Inferior parietal cortex (tissue), 1 donor: ENCODE data around the gene ARGFX.
A peak's percentile ranks its signal among the peaks of the same experiment; 100 is the strongest.
"Not testable (repeated sequence)": the region's sequence is repeated elsewhere in the genome, so short reads cannot be mapped to it uniquely, and the experiment has no call there.

Experiments
- DNase-seq: peaks from one replicate; pipeline ENCODE4 v3.0.0-alpha.2; 2016; ENCODE audit errors: extremely low spot score

Gene ARGFX

DNA sequence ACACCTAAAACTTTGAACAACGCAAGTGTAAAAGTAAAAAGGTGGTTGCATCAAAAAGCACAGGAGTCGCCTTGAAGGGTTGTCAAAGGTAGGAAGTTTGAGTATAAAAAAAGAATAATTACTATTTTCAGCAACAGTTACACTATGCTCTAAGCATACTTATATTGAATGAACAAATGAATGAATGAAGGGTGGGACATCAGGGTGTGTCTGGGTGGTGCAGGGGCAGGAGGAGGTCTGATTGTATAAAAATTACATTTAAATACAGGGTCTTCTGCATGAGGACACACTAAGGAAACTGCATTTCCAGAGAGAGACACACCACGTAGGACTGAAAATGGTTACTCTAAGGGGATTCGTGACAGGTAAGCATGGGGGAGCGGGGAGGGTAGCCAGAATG is at the start of gene ARGFX:
TSS of gene ARGFX (plus strand) at position 301 of the 400 bp plus-strand sequence. CDS start 2,765 bp downstream, outside the sequence.
- no peak for DNase-seq

DNA sequence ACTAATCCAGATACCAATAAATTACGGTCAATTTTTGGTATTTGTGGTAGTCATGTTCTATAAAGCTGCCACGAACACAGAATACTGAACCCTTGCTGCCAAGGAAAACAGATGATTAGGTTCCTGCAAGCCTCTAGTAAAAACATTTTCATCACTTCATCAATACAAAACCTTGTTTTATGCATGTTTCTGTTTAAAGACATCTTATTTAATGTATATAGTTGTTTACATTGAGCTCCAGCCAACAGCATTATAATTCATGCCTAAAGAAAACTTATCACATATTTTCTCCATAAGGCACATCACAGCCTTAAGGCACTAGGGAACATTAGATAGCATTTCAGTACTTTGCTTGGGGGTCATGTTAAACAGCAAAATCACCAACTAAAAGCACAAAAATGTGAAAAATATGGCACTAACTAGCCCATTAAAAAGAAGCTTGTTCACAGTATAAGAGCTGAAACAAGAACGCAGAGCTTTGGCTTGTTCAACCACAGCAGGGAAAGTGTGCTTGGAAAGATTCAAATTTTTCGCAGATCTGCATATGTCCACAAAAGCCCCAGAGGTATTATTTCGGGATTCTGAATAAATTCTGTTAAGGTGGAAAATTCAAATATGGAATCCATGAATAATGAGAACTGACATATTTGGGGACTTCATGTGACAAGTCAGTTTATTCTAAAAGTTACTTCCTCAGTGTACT is 49.6 kb upstream of the ARGFX start:
- no peak for DNase-seq

DNA sequence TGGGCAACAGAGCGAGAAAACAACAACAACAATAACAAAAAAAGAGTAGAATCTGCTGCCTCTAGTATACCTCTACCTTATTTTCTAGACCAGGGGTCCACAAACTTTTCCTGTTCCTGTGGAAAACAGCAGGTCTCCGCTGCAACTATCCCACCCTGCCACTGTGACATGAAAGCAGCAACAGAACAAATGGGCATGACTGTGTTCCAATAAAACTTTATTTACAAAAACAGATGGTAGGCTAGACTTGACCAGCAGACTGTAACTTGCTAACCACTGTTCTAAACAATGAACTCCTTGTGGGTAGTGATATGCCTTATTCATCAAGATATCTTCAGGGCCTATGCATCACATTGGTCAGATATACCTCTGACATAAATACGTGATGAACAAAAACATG is 47.2 kb upstream of the ARGFX start:
- DNase-seq: no peak

DNA sequence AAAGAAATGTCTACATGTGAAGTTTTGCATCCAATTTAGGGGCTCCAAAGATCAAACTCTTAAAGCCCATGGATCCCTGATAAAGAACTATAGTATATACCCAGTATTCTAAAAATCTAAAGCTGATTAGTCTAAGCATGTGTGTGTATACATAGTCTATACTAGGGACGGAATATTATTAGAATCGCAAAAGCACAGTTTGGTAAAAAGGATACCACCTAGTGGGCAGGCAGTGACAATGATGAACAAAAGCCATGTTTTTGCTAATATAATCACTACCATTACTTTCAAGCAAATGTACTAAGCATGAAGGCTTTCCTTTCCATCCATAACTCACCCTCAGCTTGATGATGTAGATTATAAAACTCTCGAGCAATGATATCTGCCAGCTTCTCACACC is 38.4 kb upstream of the ARGFX start:
- no peak for DNase-seq

DNA sequence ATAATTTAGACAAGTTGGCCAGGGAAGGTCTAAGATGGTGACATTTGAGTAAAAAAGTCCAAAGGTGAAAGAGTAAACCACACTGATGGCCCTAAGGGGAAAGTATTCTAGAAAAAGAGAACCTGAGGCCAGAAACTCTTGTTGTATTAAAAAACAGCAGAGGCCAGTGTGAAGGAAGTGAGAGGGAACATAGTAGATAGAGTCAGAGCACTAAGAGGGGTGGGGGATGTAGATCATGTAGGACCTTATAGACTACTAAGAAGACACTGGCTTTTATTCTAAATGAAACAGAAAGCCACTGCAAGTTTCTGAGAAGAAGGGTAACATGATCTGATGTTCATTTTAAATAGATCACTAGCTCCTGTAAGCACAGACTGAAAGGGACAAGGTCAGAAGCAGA is 36.5 kb upstream of the ARGFX start:
- no peak for DNase-seq

DNA sequence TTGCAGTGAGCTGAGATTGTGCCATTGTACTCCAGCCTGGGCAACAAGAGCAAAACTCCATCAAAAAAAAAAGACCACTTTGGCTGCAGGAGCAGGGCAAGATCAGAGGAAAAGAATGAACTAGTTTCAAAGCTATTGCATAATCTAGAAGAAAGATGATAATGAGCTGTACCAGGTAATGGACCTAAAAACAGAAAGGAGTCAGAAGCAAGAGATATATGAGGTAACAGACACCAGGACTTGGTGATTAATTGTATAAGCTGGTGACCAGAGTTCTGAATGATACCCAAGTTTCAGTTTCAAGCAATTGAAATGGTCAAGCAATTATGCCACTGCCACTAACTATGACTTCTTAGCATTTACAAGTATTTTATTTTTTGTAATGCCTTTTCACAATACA is 24.8 kb upstream of the ARGFX start:
- no peak for DNase-seq

DNA sequence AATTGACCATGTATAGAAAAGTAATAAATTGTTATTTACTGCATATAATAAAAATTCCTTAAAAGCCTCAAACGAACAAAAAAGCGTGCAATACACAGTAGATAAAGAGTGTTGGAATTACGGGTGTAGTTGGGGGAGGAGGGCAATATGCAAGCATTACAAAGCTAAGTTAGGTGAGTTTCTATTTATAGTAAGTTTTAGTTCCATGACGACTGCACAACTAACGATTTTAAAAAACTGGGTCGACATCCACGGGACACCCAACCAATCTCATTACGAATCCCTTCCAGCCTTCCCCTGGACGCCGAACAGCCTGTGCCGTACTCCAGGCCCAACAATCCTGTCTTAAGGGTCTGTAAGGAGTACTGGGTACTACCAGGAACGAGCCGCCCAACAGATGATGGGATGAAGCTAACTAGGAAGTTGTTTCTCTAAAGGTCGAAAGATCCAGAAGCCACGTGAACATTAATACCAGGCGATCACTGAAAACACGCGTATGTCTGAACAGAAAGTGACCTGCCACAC is 22.6 kb upstream of the ARGFX start:
- no peak for DNase-seq

DNA sequence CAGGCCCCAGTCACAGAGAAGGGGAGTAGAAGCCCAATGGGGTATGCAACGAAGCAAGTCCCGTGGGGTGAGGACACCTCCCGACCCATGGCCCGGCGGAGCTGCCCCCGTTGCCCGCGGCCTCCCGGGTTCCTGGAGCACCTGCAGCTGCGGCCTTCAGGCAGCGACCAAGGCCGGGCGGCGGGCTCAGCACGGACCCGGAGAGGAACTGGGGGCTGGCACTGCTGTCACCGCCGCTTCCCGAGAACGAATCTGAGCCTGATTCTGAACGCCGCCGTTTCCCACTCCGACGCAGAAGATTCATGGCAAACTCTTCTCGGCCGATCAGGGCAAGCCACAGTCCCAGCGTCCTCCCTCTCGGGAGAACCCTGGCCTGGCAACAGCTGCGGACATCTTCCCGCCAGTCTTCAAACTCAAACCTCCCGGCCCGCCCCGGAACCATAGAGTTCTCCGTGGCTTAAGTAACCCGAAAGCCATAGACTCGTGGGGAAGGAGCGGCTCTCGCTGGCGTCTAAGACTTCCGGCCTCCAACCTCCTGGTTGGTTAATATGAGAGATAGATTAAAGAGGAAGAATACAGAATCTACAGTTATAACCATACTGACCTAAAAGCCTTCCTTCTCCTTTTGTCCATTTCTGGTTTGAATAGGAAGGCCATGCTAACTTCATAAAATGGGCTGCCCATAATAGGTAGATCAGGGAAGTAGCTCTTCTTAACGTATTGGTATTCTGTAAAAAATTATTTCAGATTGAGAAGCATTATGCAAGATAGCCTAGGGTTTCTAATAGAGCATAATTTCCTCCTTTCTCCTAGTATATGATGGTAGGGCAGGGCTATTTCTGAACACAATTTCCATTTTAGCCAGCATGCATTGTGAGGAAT is 21.9 kb upstream of the ARGFX start, which contains the start of gene POLQ:
TSS of gene POLQ (minus strand) at position 415 of the 882 bp plus-strand sequence. CDS start at position 304, 111 bp downstream.
- peak; percentile 95 for DNase-seq

DNA sequence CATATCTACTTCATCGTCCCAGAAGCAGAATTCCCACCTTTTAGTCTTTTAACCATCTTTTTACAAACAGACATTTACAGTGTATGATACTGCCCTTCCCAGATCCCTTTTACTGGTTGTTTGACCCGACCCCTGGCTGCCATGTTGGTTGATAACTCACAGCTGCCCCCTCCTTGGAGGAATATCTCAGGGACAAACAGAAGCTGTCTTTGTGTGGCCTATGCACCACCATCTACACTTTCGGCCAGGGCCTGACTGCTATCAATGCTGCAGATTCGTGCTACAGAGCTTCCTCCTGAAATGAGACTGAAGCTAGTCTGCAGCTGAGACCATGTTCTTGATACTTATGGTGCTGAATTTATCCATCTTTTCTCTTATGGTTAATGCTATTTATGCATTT is 15.4 kb upstream of the ARGFX start:
- no peak for DNase-seq

DNA sequence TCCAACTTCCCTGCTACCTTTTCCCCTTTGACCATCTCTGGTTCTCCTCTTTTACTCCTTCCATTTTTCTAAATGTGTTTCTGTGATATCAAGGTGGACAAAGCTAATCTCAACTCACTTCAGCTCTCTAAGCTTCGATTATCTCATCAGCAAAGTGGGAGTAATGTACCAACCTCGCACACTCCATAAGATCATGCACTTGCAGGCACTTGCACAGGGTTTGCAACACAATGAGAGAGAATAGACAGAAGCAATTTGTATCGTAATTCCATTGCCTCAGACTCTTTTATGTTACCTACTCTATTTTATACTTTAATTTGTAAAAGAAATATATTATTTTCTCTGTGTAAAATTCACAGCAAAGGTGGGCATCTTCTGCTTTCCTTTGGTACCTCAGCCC is 15.0 kb upstream of the ARGFX start:
- no peak for DNase-seq

DNA sequence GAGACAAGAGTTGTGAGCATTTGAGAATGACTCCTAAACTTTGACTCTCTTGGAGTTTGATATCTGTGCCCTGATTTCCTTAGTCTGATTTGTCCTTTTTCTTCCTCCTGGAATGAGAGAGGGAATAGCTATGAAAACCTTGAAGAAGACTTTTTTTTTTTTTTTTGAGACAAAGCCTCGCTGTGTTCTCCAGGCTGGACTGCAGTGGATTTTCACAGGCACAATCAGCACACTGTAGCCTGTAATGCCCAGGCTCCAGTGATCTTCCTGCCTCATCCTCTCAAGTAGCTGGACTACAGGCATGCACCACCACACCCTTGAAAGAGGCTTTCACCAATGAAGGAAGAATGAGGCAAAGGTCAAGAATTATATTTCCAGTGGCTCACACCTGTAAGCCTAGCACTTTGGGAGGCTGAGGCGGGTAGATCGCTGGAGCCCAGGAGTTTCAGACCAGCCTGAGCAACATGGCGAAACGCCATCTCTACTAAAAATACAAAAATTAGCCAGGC is 10.3 kb upstream of the ARGFX start:
- no peak for DNase-seq

DNA sequence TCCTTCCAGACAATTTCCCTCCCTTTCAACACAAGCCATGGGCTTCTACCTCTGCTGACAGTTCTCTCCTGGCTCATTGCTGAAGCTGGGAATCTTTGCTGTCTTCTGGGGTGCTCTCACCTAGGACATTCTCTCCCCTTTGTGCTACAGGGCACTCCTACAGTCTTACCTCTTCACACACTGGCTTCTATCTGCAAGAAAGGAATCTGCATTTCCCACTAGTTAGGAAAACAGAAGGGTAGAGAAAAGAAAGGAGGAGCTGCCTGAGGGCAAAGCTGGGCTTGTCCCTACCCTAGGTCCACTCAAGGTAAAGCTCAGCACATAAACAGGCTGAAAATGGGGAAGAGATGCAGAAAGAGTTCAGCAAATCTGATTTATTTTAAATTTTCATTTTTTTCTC is 5.6 kb upstream of the ARGFX start:
- no peak for DNase-seq

DNA sequence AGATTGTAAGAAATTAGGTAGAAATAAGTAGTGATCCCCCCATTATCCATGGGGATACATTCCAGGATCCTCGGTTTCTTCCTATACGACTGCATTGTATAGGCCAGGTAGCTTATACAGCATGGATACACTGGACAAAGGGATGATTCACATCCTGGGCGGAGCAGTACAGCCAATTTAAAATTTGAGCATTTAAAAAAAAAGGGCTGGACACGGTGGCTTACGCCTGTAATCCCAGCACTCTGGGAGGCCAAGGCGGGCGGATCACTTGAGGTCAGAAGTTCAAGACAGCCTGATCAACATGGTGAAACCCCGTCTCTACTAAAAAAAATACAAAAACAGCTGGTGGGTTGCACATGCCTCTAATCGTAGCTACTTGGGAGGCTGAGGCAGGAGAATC is 976 bp upstream of the ARGFX start:
- DNase-seq: no peak

DNA sequence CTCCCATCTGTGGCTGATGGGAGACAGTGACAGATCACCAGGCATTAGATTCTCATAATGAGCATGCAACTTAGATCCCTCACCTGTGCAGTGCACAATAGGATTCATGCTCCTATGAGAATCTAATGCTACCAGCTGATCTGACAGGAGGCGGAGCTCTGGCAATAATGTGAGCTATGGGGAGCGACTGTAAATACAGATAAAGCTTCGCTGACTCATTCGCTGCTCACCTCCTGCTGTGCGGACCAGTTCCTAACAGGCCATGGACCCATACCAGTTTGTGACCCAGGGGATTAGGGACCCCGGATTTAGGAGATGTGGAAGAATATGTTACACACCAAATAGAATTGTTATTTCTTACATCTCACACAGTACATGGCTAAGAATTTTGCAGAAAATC is 6.7 kb downstream of the ARGFX start:
- no peak for DNase-seq

DNA sequence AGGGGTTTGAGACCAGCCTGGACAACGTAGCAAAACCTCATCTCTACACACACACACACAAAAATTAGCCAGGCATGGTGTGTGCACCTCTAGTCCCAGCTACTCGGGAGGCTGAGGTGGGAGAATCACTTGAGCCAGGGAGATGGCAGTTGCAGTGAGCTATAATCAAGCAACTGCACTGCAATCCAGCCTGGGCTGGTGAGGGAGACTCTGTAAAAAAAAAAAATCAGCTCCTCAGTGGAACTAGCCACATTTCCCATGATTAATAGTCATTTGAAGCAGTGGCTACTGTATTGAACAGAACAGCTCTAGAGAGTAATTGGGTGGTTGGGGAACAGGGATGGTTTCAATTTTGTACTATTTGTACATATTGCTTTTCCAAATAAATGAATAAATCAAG is 13.9 kb downstream of the ARGFX start:
- no peak for DNase-seq

DNA sequence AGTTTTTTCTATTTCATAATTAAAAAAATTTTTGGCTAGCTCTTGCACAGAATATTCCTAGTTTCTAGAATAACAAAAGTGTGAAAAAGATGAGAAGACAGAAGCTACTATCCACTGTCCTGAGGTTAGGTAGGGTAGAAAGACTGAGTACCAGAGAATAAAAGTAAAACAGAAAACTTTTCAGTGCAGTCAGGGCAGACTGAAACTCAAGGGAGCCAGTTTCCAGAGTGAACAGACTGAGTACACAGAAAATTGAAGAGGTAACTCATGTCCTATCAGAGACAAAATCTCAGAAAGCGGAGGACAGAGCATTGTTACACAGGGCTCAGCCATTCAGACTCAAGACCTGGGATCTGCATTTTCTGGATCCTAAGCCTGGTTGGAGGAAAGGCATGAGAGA is 16.7 kb downstream of the ARGFX start:
- no peak for DNase-seq

DNA sequence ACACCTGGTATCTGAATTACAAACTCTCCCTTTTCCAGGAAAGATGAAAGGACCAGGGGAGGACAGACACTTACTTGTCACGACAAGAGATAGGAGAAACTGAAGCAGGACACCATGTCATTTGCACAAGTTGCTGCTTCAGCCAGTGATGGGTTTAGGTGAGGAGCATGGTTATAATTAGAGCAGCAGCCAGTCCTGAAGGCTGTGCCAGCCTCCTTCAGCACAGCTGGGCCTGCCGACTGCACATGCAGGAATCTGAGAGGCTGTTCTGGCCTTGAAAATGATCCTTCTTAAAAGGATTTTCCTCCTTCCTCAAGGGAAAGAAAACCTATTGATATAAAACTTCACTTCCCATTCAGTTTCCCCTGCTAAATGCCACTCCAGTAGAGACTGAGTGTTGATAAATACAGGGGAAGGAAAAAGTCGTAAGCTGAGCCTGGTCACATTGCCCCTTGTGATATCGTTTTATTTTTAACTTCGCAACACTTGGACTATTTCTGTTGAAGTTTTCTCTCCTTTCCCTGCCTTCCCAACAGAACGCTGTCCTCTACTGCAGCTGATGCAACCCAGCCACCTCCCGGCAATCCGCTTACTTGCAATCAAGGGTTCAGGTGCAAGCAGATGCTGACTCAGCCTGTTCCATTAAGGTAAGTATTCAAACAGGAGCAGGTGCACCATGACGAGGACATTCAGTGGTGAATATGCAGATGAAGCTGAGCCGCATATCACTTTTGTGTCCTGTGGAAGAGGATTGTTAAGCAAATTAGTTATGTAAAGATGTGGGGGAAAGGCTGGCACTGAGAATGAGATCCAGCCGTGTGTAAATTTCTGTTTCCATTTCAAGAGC is 25.3 kb downstream of the ARGFX start, which contains the start of gene FBXO40:
TSS of gene FBXO40 (plus strand) at position 524 of the 847 bp plus-strand sequence. CDS start 27,197 bp downstream, outside the sequence.
- DNase-seq: peak; percentile 38

DNA sequence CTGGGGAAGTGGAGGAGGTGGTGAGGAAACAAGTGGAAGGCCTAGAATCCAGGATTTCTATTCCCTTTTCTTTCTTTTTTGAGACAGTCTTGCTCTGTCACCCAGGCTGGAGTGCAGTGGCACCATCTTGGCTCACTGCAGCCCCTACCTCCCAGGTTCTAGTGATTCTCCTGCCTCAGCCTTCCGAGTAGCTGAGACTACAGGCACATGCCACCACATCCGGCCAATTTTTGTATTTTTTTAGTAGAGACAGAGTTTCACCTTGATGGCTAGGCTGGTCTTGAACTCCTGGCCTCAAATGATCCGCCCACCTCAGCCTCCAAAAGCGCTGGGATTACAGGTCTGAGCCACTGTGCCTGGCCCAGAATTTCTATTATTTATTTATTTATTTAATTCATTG is 26.1 kb downstream of the ARGFX start:
- not testable (repeated sequence) for DNase-seq

DNA sequence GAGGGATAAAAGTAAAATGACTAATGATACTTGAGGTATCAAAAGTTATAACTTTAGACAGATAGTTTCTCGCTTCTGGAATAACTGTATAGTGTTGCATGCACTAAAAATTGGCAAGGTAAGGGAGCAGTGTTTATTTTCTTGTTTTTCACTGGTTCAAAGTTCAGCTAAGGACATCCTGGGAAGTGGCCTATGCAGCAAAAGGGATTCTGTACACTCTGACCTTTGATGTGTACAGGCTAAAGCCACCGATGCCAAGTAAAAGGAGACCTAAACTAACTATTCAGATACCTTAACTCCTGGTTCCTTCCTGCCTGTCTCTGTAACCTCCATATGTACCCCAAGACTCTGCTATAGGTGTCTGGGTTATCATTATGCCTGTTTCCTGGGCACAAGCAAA is 27.1 kb downstream of the ARGFX start:
- DNase-seq: no peak

DNA sequence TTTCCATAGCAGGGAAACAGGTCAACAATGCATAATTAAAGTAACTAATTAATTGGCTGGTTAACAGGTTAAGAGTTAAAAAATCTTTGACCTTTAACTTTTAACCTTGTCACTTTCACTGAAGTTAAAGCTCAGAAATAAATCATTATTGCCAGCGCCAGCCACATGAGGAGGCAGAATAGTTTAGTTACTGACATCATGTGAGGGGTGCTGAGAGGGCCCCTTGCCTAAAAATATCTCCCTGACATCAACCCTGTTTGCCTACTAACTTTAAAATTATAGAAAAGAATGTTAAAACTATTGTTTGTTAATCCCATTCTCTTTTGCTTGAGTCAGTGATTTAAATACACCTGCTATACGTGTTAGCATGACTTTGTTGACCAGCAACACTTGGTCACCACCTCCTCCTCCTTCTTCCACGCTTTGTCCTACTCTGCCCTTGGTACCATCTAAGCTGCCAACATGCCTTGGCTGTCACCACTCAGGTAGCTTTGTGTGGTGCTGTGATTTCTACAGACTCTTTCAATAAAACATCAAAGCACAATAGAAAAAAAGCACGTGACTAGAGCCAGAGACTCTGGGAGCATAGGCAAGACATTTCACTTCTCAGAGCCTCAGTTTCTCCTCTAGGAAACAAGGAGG is 28.1 kb downstream of the ARGFX start:
- no peak for DNase-seq

DNA sequence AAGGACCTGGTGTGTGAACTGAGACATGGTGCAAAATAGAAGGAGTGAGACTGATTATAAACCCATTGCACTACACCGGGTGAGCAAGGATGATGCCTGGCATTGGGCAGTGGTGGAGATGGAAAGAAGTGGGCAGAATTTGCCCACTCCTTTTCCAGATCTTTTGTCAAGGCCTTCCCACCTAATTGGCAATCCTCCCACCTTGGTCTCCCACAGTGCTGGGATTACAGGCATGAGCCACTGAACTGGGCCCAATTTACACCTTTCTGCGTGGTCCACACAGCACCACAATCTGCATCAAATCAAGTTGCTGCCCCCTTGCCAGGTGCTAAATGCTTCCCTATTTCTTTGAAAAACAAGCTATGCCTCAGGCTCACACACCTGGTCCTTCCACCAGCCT is 30.8 kb downstream of the ARGFX start:
- DNase-seq: no peak
